Hepatocyte (in vitro differentiated cells): ENCODE results near the gene RBM12. TPM values are rescaled to one million over a fixed set of nuclear protein-coding genes. Genes with fewer than 3 reads are reported as not detected.

Experiments used
- DNase-seq: peaks from one replicate; pipeline ENCODE4 v3.0.0-alpha.2; 2016; ENCODE audit warnings: low spot score
- H2AFZ ChIP-seq: fragments of 200-600 bp; sonication (generic); 2 replicates; pipeline ENCODE4 v1.6.0; 2016; ENCODE audit warnings: antibody characterized with exemption, mild to moderate bottlenecking
- H3K27ac ChIP-seq: fragments of 200-600 bp; sonication (generic); 2 replicates; pipeline ENCODE4 v1.5.1; 2016; ENCODE audit warnings: mild to moderate bottlenecking
- H3K27me3 ChIP-seq: fragments of 200-600 bp; sonication (generic); 2 replicates; pipeline ENCODE4 v1.6.1; 2016
- H3K36me3 ChIP-seq: fragments of 200-600 bp; sonication (generic); replicated peaks from 2 replicates; pipeline ENCODE4 v1.5.1; 2016; ENCODE audit warnings: low read depth; ENCODE audit not compliant: insufficient read depth
- H3K4me1 ChIP-seq: fragments of 200-600 bp; sonication (generic); 2 replicates; pipeline ENCODE4 v1.5.1; 2016; ENCODE audit warnings: mild to moderate bottlenecking, moderate library complexity; ENCODE audit not compliant: insufficient read depth
- H3K4me2 ChIP-seq: fragments of 200-600 bp; sonication (generic); 2 replicates; pipeline ENCODE4 v1.6.0; 2016
- H3K4me3 ChIP-seq: fragments of 200-600 bp; sonication (generic); 2 replicates; pipeline ENCODE4 v1.5.1; 2016; ENCODE audit warnings: mild to moderate bottlenecking
- H3K79me2 ChIP-seq: fragments of 200-600 bp; sonication (generic); 2 replicates; pipeline ENCODE4 v1.6.0; 2017; ENCODE audit warnings: mild to moderate bottlenecking
- H3K9me2 ChIP-seq: fragments of 200-600 bp; sonication (generic); replicated peaks from 2 replicates; pipeline ENCODE4 v1.6.0; 2017; ENCODE audit warnings: mild to moderate bottlenecking; ENCODE audit not compliant: insufficient read depth
- H3K9me3 ChIP-seq: fragments of 200-600 bp; sonication (generic); 2 replicates; pipeline ENCODE4 v1.5.1; 2016; ENCODE audit warnings: low read depth, mild to moderate bottlenecking
- H4K20me1 ChIP-seq: fragments of 200-600 bp; sonication (generic); 2 replicates; pipeline ENCODE4 v1.6.0; 2016; ENCODE audit warnings: mild to moderate bottlenecking; ENCODE audit not compliant: insufficient read depth, poor library complexity, severe bottlenecking
- CTCF ChIP-seq: fragments of 200-600 bp; sonication (generic); IDR thresholded peaks from 2 replicates; pipeline ENCODE4 v1.5.1; 2016; ENCODE audit warnings: antibody characterized with exemption, mild to moderate bottlenecking; ENCODE audit not compliant: poor library complexity
- EZH2phosphoT487 ChIP-seq: fragments of 200-600 bp; sonication (generic); IDR thresholded peaks from one replicate; pipeline ENCODE4 v1.6.1; 2018; ENCODE audit warnings: antibody characterized with exemption, mild to moderate bottlenecking, low read depth, moderate library complexity; ENCODE audit not compliant: unreplicated experiment, severe bottlenecking
- WGBS: methylation state at CpG from one replicate; pipeline ENCODE4 v1.1.6; 2016; ENCODE audit warnings: low lambda C conversion rate; ENCODE audit errors: missing lambda C conversion rate; 5-methylcytosine and 5-hydroxymethylcytosine counted together
- polyA plus RNA-seq: library from polyadenylated mRNA; unstranded; fragments of >200 nt; fragmentation: Nextera tagmentation; extraction: Ambion mirVana; gene quantifications from 2 replicates; pipeline ENCODE4 v1.2.1, GENCODE V29; 2016
- small RNA-seq: library from RNA; depleted of rRNA; stranded (forward); fragments of <200 nt; gene quantifications from one replicate; pipeline ENCODE3, GENCODE V24; 2014
- total RNA-seq: library from RNA; depleted of rRNA; stranded (reverse); fragments of >200 nt; gene quantifications from 2 replicates; pipeline ENCODE4 v1.2.3, GENCODE V29; 2014

RBM12 gene
- total and polyA plus RNA-seq, 2 experiments from 2014 or later: 22.5 to 57.3 TPM

- Histone ChIP-seq H3K79me2 (no peaks in the 10 kb centered on the region), H3K27ac (no peak overlapping the region), H4K20me1 (no peaks in the 10 kb centered on the region), H3K4me1 (peaks cover 13% of the 10 kb centered on the region), H3K36me3 (no peaks in the 10 kb centered on the region), H3K9me3 (no peaks in the 10 kb centered on the region), H3K4me2 (no peak overlapping the region), H2AFZ (no peak overlapping the region), H3K27me3 (peaks cover 32% of the 10 kb centered on the region), H3K9me2 (no peaks in the 10 kb centered on the region), H3K4me3 (no peak overlapping the region)
- no peak for TF ChIP-seq CTCF
- no peak for TF ChIP-seq EZH2phosphoT487
- WGBS: 95% methylated on average over 9 of the region's 9 CpGs
- no peak for DNase-seq
Measured at GRCh38 chr20:35599776-35600120, 65.0 kb downstream of the RBM12 start.

Small RNA genes lying within 50 kb of the gene (small RNA-seq; reads per million reads assigned to genes)
- gene RNU6-759P: not detected

Other genes with a start within 250 kb of the RBM12 start
- 1.0 and 1.6 TPM in 2 replicates for gene GDF5, start 226.7 kb downstream of the RBM12 start, total RNA-seq
- 2.0 and 2.7 TPM in 2 replicates for gene GDF5, start 226.7 kb downstream of the RBM12 start, polyA plus RNA-seq
- 9.6 and 12.4 TPM in 2 replicates for gene CEP250, start 209.3 kb downstream of the RBM12 start, total RNA-seq
- gene CEP250, start 209.3 kb downstream of the RBM12 start, polyA plus RNA-seq: 18.5 and 23.4 TPM in 2 replicates
- not detected in 2 replicates for gene C20orf173, start 135.2 kb downstream of the RBM12 start, total RNA-seq
- not detected in 2 replicates for gene C20orf173, start 135.2 kb downstream of the RBM12 start, polyA plus RNA-seq
- 369 and 375 TPM in 2 replicates for gene ERGIC3, start 122.8 kb downstream of the RBM12 start, total RNA-seq
- gene ERGIC3, start 122.8 kb downstream of the RBM12 start, polyA plus RNA-seq: 298 and 309 TPM in 2 replicates
- 7.9 and 11.0 TPM in 2 replicates for gene SPAG4, start 49.1 kb downstream of the RBM12 start, total RNA-seq
- 6.6 and 10.5 TPM in 2 replicates for gene SPAG4, start 49.1 kb downstream of the RBM12 start, polyA plus RNA-seq
- gene CPNE1, start within 50 bp of the RBM12 start, total RNA-seq: 66.9 and 68.9 TPM in 2 replicates
- 91.1 and 93.4 TPM in 2 replicates for gene CPNE1, start within 50 bp of the RBM12 start, polyA plus RNA-seq
- 48.5 and 49.0 TPM in 2 replicates for gene NFS1, start 34.5 kb upstream of the RBM12 start, total RNA-seq
- gene NFS1, start 34.5 kb upstream of the RBM12 start, polyA plus RNA-seq: 30.2 and 38.1 TPM in 2 replicates
- 285 and 383 TPM in 2 replicates for gene ROMO1, start 34.5 kb upstream of the RBM12 start, total RNA-seq
- gene ROMO1, start 34.5 kb upstream of the RBM12 start, polyA plus RNA-seq: 629 and 634 TPM in 2 replicates
- gene RBM39, start 77.4 kb upstream of the RBM12 start, total RNA-seq: 334 and 423 TPM in 2 replicates
- 200 and 260 TPM in 2 replicates for gene RBM39, start 77.4 kb upstream of the RBM12 start, polyA plus RNA-seq
- 18.8 and 24.0 TPM in 2 replicates for gene PHF20, start 107.1 kb upstream of the RBM12 start, total RNA-seq
- gene PHF20, start 107.1 kb upstream of the RBM12 start, polyA plus RNA-seq: 24.0 and 24.2 TPM in 2 replicates